Hematopoietic multipotent progenitor cell treated with erythropoietin and hydrocortisone succinate and interleukin-3 and kit ligand, for 4 days (in vitro differentiated cells): ENCODE results near the gene ENC1.
A peak's percentile ranks its signal among the peaks of the same experiment; 100 is the strongest.

Experiments used
- DNase-seq: peaks from one replicate; pipeline ENCODE4 v3.0.0-alpha.2; 2015

The ENC1 gene

DNA sequence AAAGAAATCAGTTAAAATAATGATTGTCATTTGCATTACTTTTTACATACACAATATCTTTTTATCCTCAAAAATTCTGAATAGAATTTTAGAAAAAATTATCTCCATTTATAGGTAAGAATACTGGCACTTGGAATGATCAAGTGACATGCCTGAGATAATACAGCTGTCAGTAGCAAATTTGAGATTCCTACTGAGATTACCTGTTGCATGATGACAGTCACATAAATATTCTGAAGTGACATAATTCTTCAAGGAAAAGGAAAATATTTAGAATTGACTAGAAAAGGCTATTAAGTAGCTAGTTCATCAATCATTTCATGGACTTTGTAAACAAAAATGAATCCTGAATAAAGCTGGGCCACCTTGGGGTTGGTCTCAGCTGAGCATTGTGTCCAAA is 15.2 kb upstream of the ENC1 start:
- no peak for DNase-seq

DNA sequence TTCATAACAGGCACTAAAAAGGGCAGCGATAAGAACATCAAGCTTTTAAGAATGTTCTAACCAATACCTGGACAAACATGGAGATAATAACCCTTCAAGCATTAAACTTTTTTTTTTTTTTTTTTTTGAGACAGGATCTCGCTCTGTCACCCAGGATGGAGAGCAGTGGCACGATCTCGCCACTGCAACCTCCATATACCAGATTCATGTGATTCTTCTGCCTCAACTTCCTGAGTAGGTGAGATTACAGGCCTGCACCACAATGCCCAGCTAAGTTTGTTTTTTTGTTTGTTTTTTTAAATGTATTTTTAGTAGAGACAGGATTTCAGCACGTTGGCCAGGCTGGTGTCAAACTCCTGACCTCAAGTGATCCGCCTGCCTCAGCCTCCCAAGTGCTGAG is 14.7 kb upstream of the ENC1 start:
- no peak for DNase-seq

DNA sequence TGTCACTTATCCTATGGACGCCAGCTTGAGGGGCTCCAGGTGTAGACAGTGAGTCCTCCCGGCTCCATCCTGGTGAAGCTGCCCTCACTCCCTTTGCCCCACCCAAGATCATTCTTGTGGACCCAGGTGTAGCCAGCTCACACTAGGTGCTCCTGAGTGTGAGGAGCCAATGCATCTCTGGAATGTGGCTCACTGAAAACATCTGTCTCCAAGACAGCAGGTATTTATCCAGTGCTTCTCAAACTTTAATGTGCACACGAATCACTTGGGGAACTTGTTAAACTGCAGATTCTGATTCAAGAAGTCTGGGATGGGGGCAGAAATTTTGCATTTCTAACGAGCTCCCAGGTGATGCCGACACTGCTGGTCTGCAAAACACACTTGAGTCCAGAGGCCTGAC is 13.5 kb upstream of the ENC1 start:
- DNase-seq: no peak

DNA sequence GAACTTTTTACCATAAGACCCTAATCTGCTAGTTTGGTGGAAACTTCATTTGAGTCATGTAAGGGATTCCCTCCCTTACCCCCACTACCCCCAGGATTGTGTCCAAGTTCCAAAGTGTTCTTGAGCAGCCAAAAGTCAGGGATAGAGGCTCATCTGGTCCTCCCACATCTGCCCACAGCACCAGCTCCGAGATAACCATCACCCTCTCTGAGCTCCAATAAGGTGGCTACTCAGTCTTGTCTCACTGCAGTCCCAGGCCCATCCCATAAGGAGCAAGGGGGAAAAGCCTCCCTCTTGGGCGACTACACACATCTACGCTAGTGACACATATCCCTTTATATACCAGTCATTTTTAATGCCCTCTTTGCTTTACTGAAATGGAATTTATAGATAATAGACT is 12.0 kb upstream of the ENC1 start:
- no peak for DNase-seq

DNA sequence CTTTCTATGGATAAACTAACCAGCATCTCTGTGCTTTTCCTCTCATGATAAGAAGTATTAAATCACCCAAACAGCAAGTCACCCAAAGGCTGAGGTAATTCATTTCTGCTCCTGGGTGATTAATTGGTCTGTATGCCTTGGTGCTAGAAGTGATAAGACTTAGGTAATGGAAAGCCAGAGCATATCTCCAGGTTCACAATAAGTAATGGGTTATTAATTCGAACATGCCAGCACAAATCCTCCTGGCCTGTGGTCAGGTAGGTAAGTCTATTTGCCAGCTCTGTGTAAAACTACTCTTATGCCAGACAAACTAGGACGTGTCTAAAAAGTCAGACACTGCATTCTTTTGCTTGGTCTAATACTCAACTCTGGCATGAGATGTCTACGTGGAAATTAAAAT is 11.2 kb upstream of the ENC1 start:
- no peak for DNase-seq

DNA sequence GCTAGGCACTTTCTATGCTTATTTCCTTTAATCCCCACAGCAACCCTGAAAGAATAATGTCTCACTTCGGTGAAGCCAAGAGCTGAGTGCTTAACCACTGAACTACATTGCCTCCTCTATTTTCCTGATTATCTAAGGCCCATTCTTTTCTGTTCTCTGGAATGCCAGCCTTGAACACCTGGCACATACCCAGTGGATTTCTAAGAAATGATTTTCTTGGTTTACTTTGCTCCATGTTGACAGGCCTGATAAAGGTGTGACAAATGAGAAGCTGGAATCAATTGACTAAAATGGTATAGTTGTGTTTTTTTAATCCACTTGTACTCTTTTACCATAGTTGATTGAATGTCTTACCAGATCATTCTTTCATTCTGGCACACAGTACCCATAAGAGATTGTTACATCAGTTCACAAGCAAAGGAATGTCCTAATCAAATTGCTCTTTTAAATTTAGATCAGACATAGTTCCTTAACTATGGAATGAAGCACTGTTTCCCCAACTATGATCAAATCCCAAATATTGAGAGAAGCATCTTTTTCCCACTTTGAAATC is 9.0 kb upstream of the ENC1 start:
- no peak for DNase-seq

DNA sequence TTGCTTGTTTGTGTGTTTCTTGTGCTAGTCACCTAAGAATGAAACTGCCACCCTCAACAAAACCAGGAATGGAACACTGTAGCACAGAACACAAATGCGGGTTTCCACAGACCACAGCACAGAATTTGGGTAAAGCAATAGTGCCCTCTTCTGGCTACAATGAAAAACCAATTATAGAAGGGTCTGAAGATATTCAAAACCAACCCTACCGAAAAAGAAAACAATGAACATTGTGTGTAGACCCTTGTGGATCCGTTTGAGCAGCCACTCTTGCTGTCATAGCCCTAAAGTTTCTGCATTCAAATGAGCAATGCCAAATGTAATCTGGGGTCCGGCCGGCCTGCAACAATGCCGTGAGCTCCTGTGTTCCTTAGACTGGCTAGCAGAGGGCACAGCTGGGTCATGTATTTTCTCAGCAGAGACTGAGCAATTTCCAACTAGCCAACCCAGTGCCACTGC is 8.3 kb upstream of the ENC1 start:
- peak; percentile 79 for DNase-seq

DNA sequence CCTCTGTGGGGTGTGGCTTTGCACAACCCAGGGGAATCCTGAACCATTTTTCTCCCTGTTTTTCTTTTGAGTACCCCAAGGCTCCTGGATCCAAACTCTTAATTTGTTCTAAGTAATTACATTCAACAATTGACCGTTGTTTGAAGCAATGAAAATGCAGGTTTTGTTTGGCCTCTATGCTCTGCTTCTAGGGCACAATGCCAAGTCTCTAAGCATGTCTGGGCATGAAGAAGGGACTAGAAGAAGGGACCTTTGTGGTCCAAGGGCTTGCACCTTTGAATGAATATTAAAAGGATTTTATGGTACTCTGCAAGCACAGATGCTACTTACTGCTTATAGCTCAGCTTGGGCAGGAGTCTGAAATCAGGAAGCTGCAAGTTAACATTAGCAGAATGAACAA is 6.6 kb upstream of the ENC1 start:
- no peak for DNase-seq

DNA sequence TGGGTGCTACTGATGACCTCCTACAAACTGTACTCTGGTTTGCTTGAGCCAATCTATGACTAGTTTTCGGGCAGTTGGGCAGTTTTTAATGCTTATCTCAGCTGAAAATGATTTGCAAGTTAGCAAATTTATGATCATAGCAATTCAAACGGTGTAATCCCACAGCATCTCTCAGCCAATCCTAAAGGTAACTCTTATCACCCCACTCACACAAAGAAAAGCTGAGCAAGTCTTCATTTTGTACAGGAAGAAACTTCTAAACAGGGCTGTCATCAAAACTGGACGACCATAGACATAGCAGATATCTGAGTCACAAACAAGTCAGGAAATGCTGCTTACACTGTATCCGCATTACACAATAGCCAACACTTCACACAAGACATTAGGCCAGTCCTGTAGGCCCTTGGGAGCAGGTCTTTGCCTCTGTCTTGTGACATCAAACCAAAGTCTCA is 2.6 kb upstream of the ENC1 start:
- peak; percentile 52 for DNase-seq

DNA sequence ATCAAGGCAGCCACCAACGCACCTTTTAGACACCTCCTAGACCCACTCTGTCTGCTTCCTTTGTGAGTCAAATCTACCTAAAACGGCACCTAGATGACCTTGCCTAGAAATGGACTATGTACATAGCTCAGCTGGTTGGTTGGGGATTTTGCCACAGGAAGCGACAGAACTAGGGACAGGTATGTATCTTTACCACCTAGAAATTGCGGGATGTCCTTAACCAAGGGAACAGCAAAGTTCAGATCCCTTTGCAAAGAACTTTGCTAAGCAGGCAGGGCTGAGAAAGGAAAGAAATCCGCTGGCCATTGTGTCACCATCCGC is 2.0 kb upstream of the ENC1 start:
- DNase-seq: no peak

DNA sequence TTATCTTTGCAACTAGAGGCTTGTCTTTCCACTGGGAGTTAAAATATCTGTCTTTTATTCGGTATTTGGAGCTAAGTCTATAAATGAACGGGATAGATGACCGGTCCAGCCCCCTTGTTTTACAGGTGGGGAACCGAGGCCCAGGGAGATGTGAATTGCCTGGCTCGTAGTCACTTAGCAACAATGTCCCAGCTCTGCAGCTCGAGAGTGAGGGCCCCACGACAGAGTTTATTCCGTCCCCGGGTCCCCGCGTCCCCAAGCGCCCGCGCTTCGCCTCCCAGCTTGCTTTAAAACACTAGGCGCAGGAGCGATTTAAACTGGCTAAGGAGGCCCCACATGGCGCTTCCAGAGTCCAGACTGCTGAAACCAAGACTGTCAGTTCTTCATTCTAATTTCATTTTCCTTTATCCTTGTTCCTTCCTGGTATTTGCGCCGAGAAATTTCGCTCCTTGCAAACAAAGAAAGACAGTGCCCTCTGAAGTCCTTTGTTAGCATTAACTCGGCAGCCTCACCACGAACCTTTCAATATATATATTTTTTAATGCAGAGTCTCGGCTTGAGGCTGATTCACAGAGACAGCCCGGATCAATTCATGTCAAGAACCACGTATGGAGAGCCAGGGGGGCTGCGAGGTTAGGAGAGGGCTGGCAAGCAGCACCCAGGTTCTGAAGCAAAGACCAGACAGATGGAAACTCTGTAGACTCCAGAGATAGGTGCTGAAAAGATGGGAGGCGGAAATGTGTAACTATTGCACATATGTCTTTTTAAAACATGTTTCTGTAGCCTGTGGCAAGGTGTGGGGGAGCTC is 1.4 kb upstream of the ENC1 start:
- DNase-seq: peak; percentile 84

DNA sequence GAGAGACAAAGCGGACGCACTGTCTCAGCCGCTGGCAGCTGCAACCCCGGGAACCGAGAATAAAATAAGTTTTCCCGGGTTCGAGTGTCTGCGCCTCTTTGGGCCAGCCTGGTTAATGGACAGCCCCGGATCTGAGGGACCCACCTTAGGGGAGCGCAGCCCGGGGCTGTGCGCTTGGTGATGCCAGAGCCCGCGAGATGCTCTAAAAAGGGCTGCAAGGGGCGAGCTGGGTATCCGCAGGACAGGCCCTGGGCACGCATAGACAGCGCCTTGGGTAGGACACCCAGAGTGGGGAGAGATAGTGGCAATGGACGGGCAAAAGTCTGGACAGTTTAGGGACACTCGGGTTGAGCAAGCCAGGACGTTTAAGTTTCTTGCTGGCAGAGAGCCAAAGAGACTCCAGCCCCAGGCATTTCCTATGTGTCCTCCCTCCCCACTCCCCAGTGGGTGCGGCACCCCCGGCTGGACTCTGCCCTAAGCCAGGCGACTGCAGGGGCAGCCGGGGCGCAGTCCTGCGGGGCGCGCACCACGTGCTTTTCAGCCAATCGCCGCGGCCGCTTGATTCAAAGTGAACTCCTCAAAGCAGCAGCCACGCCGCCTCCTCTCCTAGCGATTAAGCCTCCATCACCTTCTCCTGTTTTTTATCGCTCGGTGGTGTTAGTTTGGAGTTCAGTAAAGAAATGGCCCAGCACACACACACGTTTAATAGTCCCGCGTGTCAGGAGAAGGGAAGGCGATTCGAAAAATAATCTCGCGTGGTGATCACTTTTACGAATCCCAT is 616 bp upstream of the ENC1 start:
- peak; percentile 81 for DNase-seq

DNA sequence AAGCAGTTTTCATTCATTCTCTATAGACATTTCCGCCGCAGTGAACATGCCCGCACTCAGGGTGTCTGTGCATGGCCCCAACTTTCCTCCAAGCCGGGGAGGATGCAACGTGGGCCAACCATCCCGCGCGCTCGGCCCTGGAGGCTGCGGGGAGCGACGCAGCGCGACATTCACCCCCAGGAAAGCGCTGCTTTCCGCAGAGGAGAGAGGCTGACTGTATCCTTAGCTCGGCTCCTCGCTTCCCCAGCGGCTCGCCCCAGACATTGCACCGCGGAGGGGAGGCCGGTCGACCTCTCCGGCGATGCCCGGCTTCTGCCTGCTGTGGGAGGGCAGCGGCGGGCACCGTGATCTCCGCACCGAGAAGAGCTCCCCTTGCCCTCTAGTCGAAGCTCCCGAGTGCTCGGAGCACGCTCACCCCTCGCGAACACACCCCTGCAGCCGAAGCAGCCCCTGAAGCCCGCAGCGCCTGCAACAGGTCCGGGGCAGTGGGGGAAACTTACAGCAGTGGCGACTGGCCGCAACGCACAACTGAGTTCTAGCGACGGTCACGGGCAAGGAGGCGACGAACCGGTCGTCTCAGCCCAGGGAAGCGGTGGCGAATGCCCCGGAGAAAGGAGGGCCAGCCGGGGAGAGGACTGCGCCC is 600 bp downstream of the ENC1 start:
- peak; percentile 75 for DNase-seq

DNA sequence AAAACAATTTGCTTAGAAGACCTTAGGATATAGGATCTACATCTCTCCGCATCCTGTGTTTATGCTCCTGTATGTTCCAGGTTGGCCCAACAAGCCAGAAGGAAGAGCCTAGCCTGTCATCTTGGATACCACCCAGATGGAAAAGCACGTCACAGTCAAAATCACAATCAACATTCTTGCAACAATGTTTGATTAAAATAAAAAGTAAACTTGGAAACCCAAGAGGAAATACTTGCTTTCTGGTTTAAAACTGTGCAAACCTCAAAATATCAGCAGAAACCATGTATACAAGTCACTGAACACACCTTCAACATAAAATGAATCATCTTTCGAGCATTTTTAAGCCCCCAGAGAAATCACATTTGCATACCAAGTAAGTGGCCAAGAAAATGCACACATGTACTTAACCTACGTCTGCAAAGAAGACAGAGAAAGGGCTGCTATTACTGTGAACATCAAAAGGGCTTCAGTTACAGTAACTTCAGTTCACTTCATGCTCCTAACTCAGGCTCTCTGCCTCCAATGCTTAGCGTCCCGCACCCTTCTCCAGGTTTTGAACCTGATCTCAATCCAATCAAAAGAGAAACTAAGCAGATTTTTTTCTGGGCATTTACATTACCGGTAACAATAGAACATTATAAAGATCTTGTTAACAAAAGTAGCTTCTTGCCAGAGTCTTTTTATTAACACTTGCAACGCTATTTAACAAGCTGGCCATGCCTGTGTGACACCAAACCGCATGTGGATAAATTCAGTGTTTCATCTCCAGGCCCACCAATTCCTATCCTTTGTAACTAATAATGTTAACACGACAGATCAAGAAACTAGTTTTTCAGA is 1.3 kb downstream of the ENC1 start:
- peak; percentile 10 for DNase-seq

DNA sequence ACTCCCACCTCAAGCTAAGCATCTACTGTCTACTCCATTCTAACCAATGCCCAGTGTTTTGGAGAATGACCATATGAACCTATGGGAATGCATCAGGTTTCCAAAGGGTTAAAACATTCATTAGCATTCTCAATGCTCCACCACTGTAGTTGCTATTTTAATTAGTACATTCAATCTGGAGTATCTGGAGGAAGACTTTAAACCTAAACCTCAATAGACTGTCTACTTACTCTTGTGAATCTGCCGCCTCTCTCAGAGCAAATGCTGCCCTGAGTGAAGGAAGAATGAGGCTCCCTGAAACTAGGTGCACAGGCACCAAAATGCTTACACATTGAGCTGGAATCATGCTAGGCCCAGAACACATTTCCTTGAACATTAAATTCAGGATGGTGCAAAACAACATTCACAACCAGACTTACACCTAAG is 2.0 kb downstream of the ENC1 start:
- no peak for DNase-seq

DNA sequence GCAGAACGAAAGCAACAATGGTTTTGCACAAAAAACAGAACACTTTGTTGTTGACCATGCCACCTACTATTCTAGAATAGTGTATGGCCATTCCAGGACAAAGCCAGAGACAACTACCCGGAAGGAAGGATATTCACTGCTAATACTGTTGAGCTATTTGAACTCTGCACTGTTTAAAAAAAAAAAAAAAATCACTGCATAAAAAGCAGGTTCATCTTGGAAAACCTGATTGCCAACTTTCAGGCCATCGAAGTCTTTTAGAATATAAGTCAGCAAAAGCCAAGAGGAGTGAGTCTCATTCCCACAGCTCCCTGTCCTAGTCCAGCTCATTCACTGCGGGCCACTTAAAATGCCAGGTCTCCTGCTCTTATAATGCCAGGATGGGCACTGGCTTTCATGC is 4.0 kb downstream of the ENC1 start:
- no peak for DNase-seq

DNA sequence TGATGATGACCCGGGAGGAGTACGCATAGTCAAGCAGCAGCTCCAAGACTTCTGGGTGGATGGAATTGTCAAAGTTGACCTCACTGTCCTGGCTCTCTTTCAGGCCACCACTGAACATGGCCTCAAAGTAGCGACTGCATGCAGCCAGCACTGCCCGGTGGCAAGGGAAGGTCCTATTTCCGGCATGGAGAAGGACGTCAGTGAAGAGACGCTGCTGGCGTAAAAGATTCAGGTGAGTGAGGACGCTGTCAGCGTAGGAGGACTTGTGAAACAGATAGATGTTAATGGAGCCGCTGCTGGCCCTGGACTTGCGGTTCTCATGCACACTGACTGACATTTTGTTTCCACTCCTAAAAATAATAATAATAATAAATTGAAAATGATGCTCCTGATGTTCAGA is 4.4 kb downstream of the ENC1 start:
- DNase-seq: no peak

DNA sequence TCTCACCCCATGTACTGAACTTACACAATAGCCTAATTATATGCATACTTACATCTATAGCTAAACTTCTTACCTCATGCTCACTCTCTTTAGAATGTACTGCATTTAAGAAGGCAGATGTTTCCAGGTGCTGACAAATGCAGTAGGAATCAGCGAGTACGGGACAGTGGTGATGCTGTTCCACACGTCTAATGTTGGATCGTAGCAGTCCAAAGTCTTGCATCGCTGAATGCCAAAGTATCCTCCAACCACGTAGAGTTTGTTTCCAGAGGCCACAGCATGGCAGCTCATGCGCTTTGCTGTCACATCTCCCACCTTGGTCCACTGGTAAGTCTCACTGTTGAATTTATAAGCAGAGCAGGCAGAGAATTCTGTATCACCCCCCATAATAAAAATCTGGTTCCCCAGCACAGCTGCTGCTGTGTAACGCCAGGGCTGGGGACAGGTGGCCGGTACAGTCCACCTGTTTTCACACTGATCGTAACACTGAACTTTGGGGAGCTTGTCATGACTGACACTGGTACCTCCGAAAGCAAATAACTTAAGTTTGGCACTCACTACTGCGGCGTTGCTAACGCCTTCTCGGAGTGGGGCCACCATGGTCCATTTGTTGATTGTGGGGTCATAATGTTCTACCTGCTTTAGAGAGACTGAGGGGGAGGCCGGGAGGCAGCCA is 5.8 kb downstream of the ENC1 start:
- no peak for DNase-seq

DNA sequence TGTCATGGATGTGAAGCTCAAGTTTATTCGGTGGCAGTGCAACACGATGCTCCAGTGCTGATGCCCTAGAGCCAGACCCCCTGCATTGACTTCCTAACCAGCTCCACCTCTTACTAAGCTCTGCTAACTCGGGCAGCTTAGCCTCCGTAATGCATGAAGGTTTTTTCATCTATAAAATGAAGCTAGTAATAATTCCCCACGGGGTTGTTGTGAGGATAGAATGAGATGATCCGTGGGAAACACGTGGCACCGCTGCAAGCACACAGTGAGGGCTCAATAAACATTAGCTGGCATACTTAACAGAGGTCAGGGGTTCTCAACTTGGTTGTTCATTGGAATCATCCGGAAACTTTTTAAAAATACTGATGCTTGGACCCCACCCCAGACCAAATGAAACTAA is 6.8 kb downstream of the ENC1 start:
- DNase-seq: no peak

DNA sequence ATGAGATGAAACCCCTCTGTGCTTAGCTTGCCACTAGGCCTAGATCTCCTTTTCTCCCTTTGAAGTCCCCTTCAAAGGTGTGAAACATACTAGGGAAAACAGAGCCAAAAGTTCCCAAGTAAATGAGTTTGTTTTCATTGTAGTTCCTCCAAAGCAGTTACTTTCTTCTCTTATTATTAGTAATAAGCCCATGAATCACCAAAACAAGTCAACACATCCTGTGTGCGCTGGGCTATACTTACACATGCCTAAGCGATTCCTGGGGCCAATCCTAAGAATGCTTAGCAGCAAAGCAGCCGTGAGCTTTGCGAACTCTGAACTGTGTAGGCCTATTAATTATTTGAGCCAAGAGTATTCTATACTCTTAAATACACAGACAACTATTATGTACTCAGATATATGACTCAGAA is 7.6 kb downstream of the ENC1 start:
- no peak for DNase-seq

DNA sequence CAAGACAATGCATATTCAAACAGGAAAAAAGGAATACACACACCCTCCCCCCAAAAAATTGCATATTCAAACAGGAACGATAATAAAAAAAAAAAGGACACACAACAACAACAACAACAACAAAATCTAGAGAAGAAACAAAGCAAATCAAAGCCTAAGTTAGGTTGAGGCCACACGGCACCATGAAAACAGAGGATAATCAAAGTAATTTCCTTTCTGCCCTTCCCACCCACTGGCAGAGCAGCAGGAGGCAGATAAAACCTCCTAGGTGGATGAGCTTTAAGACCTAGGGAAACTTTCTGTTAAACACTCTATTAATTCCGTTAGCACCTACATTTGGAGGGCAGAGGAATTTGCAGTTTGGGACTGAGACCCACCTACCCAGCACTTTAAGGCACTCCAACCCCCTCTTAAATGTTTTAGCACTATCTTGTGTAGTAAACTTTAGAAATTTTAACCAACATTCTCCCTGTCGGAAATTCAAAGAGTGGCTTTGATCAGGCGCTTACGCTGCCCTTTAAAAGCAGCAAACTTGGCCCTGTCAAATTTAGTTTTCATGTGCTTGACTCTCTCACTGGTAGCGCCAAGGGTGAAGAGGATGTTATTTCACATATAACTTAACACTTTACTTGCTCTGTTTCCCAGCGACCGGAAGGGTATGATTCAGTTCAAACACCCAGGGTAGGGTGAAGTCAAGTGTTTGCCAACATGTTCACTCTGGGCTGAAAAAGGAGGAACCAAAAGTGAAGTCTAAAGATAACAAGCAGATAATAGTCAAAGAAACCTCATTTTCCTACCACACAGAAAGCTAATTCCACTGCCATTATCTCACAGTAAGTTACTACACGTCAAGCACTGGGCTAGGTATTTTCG is 9.2 kb downstream of the ENC1 start:
- peak; percentile 94 for DNase-seq
